Measurements from ENCODE around the gene CPNE5. TPM values are rescaled to one million over a fixed set of nuclear protein-coding genes. Genes with fewer than 3 reads are reported as not detected.

The CPNE5 gene
- total and polyA plus RNA-seq, 7 donors: 0.03 to 1.7 (median 0.41) TPM

GRCh38 chr6:36766399-36766945 lies 72.8 kb downstream of the CPNE5 start:
- 78 to 86% (median 82%) methylated on average over 10 of the region's 10 CpGs for WGBS, 3 donors
- H3K4me1 ChIP-seq: peaks cover 19% of the 10 kb centered on the region
- intact Hi-C loops (cut with DNase I): loop anchor here (1.0 to 10.0 kb wide), 7 partner anchors 85 to 451 kb away; partner anchors contain the start of genes MTCH1 (in 1 of the 2) and PIM1 (in 1 of the 2)
- DNase-seq (peak in 1 of 2 donors; percentile 25), ATAC-seq (no peak)
- TF ChIP-seq, protein P1, sequence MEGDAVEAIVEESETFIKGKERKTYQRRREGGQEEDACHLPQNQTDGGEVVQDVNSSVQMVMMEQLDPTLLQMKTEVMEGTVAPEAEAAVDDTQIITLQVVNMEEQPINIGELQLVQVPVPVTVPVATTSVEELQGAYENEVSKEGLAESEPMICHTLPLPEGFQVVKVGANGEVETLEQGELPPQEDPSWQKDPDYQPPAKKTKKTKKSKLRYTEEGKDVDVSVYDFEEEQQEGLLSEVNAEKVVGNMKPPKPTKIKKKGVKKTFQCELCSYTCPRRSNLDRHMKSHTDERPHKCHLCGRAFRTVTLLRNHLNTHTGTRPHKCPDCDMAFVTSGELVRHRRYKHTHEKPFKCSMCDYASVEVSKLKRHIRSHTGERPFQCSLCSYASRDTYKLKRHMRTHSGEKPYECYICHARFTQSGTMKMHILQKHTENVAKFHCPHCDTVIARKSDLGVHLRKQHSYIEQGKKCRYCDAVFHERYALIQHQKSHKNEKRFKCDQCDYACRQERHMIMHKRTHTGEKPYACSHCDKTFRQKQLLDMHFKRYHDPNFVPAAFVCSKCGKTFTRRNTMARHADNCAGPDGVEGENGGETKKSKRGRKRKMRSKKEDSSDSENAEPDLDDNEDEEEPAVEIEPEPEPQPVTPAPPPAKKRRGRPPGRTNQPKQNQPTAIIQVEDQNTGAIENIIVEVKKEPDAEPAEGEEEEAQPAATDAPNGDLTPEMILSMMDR (IDR thresholded peaks at IDR 0.05): no peak
- no peaks in the 10 kb centered on the region for H3K9me3 ChIP-seq
- H3K27ac ChIP-seq: no peak overlapping the region
- no peak overlapping the region for H3K4me3 ChIP-seq
- H3K36me3 ChIP-seq (ENCODE audit: insufficient read depth in 1 of 2, low read depth in 1 of 2): no peaks in the 10 kb centered on the region
- no peaks in the 10 kb centered on the region for H3K27me3 ChIP-seq (ENCODE audit: insufficient read depth in 3 of 3, low read length in 2 of 3)

DNA sequence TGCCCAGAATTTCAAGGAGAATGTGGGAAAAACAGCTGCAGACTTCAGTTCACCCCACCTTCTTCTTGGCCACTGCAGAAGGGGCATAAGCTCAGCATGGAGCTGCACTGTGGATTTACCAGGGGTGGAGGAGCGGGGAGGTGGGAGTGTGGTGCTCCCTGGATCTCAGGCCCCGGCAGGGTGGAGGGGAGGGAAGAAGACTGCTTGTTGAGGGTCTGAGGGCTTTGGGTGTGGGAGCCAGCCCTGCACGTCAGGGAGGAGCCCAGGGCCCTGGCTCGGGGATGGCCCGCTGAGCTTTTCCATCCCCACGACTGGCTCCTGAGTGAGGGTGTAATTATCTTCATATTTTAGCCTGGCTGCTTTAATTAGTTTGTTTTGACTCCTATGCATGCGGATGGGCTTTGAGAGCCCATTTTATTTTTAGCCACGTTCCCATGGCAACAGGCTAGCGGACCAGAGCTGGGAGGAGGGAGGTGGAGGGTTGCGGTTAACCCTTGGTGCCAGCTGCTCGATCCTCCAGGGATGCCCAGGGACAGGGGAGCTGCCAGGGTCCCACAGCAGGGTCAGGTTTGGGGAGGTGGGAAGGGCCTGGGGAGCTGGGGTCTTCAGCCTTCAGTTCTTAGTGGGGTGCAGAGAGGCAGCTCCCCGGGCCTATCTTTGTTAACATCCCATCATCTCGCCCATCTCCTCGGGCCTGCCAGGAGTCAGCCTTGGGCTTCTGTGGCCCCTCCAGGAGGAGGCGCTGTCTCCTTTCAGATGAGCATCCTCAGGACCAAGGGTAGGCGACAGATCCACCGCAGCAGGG lies 73.4 kb downstream of the CPNE5 start:
- Histone ChIP-seq H3K27me3 (ENCODE audit: insufficient read depth in 3 of 3, low read length in 2 of 3) (no peaks in the 10 kb centered on the region), H3K9me3 (no peaks in the 10 kb centered on the region), H3K4me1 (peaks cover 19% of the 10 kb centered on the region), H3K4me3 (no peak overlapping the region), H3K27ac (no peak overlapping the region), H3K36me3 (ENCODE audit: insufficient read depth in 1 of 2, low read depth in 1 of 2) (no peaks in the 10 kb centered on the region)
- peak; percentile 64 to 86 (median 68) for ATAC-seq
- TF ChIP-seq, protein P1 (IDR thresholded peaks at IDR 0.05): peak; percentile 89
- intact Hi-C loops (cut with DNase I): loop anchor here (1.0 to 10.0 kb wide), 8 partner anchors 85 to 452 kb away; partner anchors contain the start of genes MTCH1 (in 1 of the 2) and PIM1 (in 1 of the 2)
- WGBS, 3 donors: 25 to 41% (median 32%) methylated on average over 17 of the region's 17 CpGs
- peak; percentile 81 to 89 for DNase-seq

GRCh38 chr6:36765190-36765589 lies 74.1 kb downstream of the CPNE5 start:
- Histone ChIP-seq H3K9me3 (no peaks in the 10 kb centered on the region), H3K27ac (no peak overlapping the region), H3K4me3 (no peak overlapping the region), H3K27me3 (ENCODE audit: insufficient read depth in 3 of 3, low read length in 2 of 3) (no peaks in the 10 kb centered on the region), H3K36me3 (ENCODE audit: insufficient read depth in 1 of 2, low read depth in 1 of 2) (no peaks in the 10 kb centered on the region), H3K4me1 (peaks cover 19% of the 10 kb centered on the region)
- WGBS, 3 donors: 75 to 83% (median 75%) methylated on average over 10 of the region's 10 CpGs
- DNase-seq (peak in 1 of 2 donors; percentile 32), ATAC-seq (no peak)
- TF ChIP-seq, protein P1 (IDR thresholded peaks at IDR 0.05): no peak
- intact Hi-C loops (cut with DNase I): loop anchor here (2.0 to 10.0 kb wide), 6 partner anchors 86 to 452 kb away; partner anchors contain the start of genes MTCH1 (in 1 of the 2) and PIM1 (in 1 of the 2)

- WGBS, 3 donors: 96% methylated on average over 11 of the region's 11 CpGs
- no peaks in the 10 kb centered on the region for H3K27me3 ChIP-seq (ENCODE audit: insufficient read depth in 3 of 3, low read length in 2 of 3)
- TF ChIP-seq, protein P1 (IDR thresholded peaks at IDR 0.05): no peak
- no peak for DNase-seq
- ATAC-seq: no peak
- H3K27ac ChIP-seq: no peak overlapping the region
- intact Hi-C loops (cut with DNase I): loop anchor here (10.0 kb wide), 3 partner anchors 223 to 443 kb away; partner anchors contain the start of genes MTCH1 (in 1 of the 2) and PIM1 (in 1 of the 2)
- no peak overlapping the region for H3K4me3 ChIP-seq
- no peaks in the 10 kb centered on the region for H3K36me3 ChIP-seq (ENCODE audit: insufficient read depth in 1 of 2, low read depth in 1 of 2)
- H3K4me1 ChIP-seq: no peaks in the 10 kb centered on the region
- H3K9me3 ChIP-seq: no peaks in the 10 kb centered on the region
These were observed 77.1 kb downstream of the CPNE5 start for GRCh38 chr6:36762123-36762522.

All from psoas muscle (tissue), 8 donors.